Karpas-422 (cell line): ENCODE data around the gene NSMCE1. TPM values are rescaled to one million over a fixed set of nuclear protein-coding genes. Genes with fewer than 3 reads are reported as not detected.

Source experiments
- DNase-seq: peaks from one replicate; pipeline ENCODE4 v3.0.0-alpha.2; 2015
- H2AFZ ChIP-seq: fragments of 200-600 bp; sonication (generic); 2 replicates; pipeline ENCODE4 v1.6.1; 2014; ENCODE audit warnings: antibody characterized with exemption, low read length, mixed read lengths
- H3K27ac ChIP-seq: fragments of 200-600 bp; sonication (generic); 2 replicates; pipeline ENCODE4 v1.5.1; 2014; ENCODE audit warnings: mild to moderate bottlenecking, low read length, moderate library complexity
- H3K27me3 ChIP-seq: fragments of 200-600 bp; sonication (generic); 2 replicates; pipeline ENCODE4 v1.6.1; 2014; ENCODE audit warnings: low read length, mixed read lengths
- H3K36me3 ChIP-seq: fragments of 200-600 bp; sonication (generic); 2 replicates; pipeline ENCODE4 v1.6.1; 2014; ENCODE audit warnings: low read length, mixed read lengths; ENCODE audit not compliant: insufficient read depth
- H3K4me1 ChIP-seq: fragments of 200-600 bp; sonication (generic); 2 replicates; pipeline ENCODE4 v1.6.1; 2014; ENCODE audit warnings: mild to moderate bottlenecking, low read length, mixed read lengths
- H3K4me2 ChIP-seq: fragments of 200-600 bp; sonication (generic); 2 replicates; pipeline ENCODE4 v1.6.1; 2014; ENCODE audit warnings: low read length, low read depth, mild to moderate bottlenecking; ENCODE audit not compliant: poor library complexity, severe bottlenecking
- H3K4me3 ChIP-seq: fragments of 200-600 bp; sonication (generic); 2 replicates; pipeline ENCODE4 v1.5.1; 2014; ENCODE audit warnings: mild to moderate bottlenecking, antibody characterized with exemption, low read length, mixed read lengths
- H3K79me2 ChIP-seq: fragments of 200-600 bp; sonication (generic); 2 replicates; pipeline ENCODE4 v1.6.1; 2014; ENCODE audit warnings: mild to moderate bottlenecking, low read length, mixed read lengths
- H3K9ac ChIP-seq: fragments of 200-600 bp; sonication (generic); 2 replicates; pipeline ENCODE4 v1.6.0; 2014; ENCODE audit warnings: low read length
- H3K9me2 ChIP-seq: fragments of 200-600 bp; sonication (generic), shearing (Covaris generic); replicated peaks from 2 replicates; pipeline ENCODE4 v1.6.0; 2014; ENCODE audit warnings: mild to moderate bottlenecking, low read length, moderate library complexity; ENCODE audit not compliant: insufficient read depth
- H3K9me3 ChIP-seq: fragments of 300-700, 200-600 bp; sonication (generic); 2 replicates; pipeline ENCODE4 v1.6.1; 2014; ENCODE audit warnings: low read length, mixed read lengths
- H4K20me1 ChIP-seq: fragments of 200-600 bp; sonication (generic); 2 replicates; pipeline ENCODE4 v1.6.1; 2014; ENCODE audit warnings: mild to moderate bottlenecking, antibody characterized with exemption, low read length, low read depth; ENCODE audit not compliant: insufficient read depth
- total RNA-seq: library from RNA; depleted of rRNA; stranded (reverse); fragments of >200 nt; shearing (Covaris generic); gene quantifications from 2 replicates; pipeline ENCODE4 v1.2.3, GENCODE V29; 2014; ENCODE audit warnings: low replicate concordance

Gene NSMCE1
- total RNA-seq, 1 experiment from 2014 or later = 77.8 TPM

DNA sequence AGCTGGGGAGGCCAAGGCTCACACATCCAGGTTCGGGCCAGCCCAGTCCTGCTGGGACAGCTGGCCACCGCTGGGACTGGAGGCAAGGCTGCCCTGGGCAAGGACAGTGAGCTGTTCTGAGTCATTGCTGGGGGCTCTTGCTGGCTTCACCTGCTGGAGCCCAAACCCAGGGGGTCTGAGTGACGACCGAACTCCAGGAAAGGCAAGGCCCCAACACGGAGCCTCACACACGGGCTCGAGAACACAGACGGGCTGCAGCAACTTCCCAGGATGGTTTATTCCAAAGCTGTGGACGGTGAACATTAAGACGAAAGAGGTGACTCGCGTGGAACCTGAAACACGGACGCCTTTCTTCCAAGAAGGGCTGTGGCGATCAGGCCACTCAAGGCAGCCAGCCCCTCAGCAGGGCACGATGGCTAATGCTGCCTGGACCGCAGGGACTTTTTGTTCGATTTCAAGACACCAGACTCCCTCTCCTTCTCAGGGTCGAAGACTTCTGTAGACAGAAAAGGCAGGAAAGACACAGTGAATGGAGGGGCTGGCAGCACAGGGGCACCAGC lies 43.8 kb downstream of the NSMCE1 start:
- no peaks in the 10 kb centered on the region for H3K36me3 ChIP-seq
- H3K9me3 ChIP-seq = no peaks in the 10 kb centered on the region
- H3K27ac ChIP-seq = no peak overlapping the region
- H2AFZ ChIP-seq = no peak overlapping the region
- no peak for DNase-seq
- H3K4me1 ChIP-seq = no peaks in the 10 kb centered on the region
- H4K20me1 ChIP-seq = no peaks in the 10 kb centered on the region
- no peak overlapping the region for H3K9ac ChIP-seq
- H3K4me2 ChIP-seq = no peak overlapping the region
- H3K4me3 ChIP-seq = no peak overlapping the region
- H3K9me2 ChIP-seq = no peaks in the 10 kb centered on the region
- no peaks in the 10 kb centered on the region for H3K79me2 ChIP-seq
- H3K27me3 ChIP-seq = no peaks in the 10 kb centered on the region

- H3K9me2 ChIP-seq = no peaks in the 10 kb centered on the region
- H2AFZ ChIP-seq = no peak overlapping the region
- H3K4me1 ChIP-seq = no peaks in the 10 kb centered on the region
- H3K9ac ChIP-seq = no peak overlapping the region
- DNase-seq = no peak
- no peaks in the 10 kb centered on the region for H3K9me3 ChIP-seq
- H3K36me3 ChIP-seq = no peaks in the 10 kb centered on the region
- no peak overlapping the region for H3K4me2 ChIP-seq
- no peaks in the 10 kb centered on the region for H3K79me2 ChIP-seq
- no peak overlapping the region for H3K27ac ChIP-seq
- H3K4me3 ChIP-seq = no peak overlapping the region
- H4K20me1 ChIP-seq = no peaks in the 10 kb centered on the region
- H3K27me3 ChIP-seq = no peaks in the 10 kb centered on the region
These were observed 44.3 kb downstream of the NSMCE1 start for GRCh38 chr16:27224271-27224737.

- H3K27me3 ChIP-seq = no peaks in the 10 kb centered on the region
- H3K27ac ChIP-seq = no peak overlapping the region
- no peaks in the 10 kb centered on the region for H3K9me3 ChIP-seq
- H3K79me2 ChIP-seq = no peaks in the 10 kb centered on the region
- H3K4me2 ChIP-seq = no peak overlapping the region
- no peak overlapping the region for H3K9ac ChIP-seq
- H3K9me2 ChIP-seq = no peaks in the 10 kb centered on the region
- H3K4me3 ChIP-seq = no peak overlapping the region
- H4K20me1 ChIP-seq = no peaks in the 10 kb centered on the region
- no peaks in the 10 kb centered on the region for H3K4me1 ChIP-seq
- no peak for DNase-seq
- H2AFZ ChIP-seq = no peak overlapping the region
- no peaks in the 10 kb centered on the region for H3K36me3 ChIP-seq
These were observed 44.9 kb downstream of the NSMCE1 start for GRCh38 chr16:27223701-27224100.

DNA sequence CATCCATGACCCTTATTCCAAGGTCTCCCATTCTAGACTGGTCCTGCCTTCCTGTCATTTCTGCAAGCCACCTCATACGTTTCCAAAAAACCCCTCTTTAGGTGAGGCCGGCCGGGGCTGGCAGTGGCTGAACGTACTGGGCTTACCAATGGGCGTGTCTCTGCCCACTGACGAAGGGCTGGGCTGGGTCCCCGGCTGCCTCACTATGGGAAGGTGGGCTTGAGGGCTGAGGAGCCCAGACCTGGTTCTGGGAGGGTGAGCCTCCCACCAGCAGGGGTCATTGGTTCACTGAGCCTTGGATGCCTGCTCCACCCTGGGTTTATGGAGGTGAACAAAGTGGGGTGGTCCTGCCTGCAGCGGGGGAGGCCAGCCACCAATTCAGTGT lies 45.4 kb downstream of the NSMCE1 start:
- Histone ChIP-seq H3K9me2 (no peaks in the 10 kb centered on the region), H3K4me2 (no peak overlapping the region), H3K4me3 (no peak overlapping the region), H3K27ac (no peak overlapping the region), H3K36me3 (no peaks in the 10 kb centered on the region), H4K20me1 (no peaks in the 10 kb centered on the region), H3K79me2 (no peaks in the 10 kb centered on the region), H3K27me3 (no peaks in the 10 kb centered on the region), H2AFZ (no peak overlapping the region), H3K9ac (no peak overlapping the region), H3K4me1 (no peaks in the 10 kb centered on the region), H3K9me3 (no peaks in the 10 kb centered on the region)
- DNase-seq = no peak

GRCh38 chr16:27222249-27223225 lies 46.0 kb downstream of the NSMCE1 start:
- no peak overlapping the region for H3K4me3 ChIP-seq
- H3K4me2 ChIP-seq = no peak overlapping the region
- no peaks in the 10 kb centered on the region for H3K27me3 ChIP-seq
- H3K36me3 ChIP-seq = no peaks in the 10 kb centered on the region
- H4K20me1 ChIP-seq = no peaks in the 10 kb centered on the region
- no peak overlapping the region for H3K9ac ChIP-seq
- H3K4me1 ChIP-seq = no peaks in the 10 kb centered on the region
- no peaks in the 10 kb centered on the region for H3K9me2 ChIP-seq
- no peak for DNase-seq
- H3K79me2 ChIP-seq = no peaks in the 10 kb centered on the region
- no peak overlapping the region for H3K27ac ChIP-seq
- H3K9me3 ChIP-seq = no peaks in the 10 kb centered on the region
- no peak overlapping the region for H2AFZ ChIP-seq

- Histone ChIP-seq H3K4me2 (no peak overlapping the region), H3K4me3 (no peak overlapping the region), H4K20me1 (no peaks in the 10 kb centered on the region), H3K9me2 (no peaks in the 10 kb centered on the region), H3K9me3 (no peaks in the 10 kb centered on the region), H3K27ac (no peak overlapping the region), H3K9ac (no peak overlapping the region), H3K27me3 (no peaks in the 10 kb centered on the region), H3K79me2 (no peaks in the 10 kb centered on the region), H3K4me1 (no peaks in the 10 kb centered on the region), H2AFZ (no peak overlapping the region), H3K36me3 (no peaks in the 10 kb centered on the region)
- DNase-seq = no peak
These were observed 46.9 kb downstream of the NSMCE1 start for GRCh38 chr16:27221576-27222248.

DNA sequence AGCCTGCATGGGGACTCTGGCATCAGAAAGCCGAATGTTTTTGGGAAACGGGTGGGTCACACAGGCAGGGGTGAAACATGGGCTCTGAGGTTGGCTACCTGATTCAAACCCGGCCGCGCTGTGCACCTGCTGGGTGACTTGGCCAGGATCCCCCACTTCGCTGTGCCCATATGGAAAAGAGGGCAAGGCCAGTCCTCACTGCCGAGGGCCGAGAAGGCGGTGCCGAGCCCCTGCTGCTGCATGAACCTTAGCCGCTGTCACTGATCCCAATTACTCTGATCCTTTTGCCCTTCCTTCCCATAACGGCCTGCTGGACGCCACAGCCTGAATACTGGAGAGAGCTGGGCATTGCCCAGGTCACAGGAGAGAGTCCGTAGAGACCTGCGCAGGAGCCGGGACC lies 47.6 kb downstream of the NSMCE1 start:
- Histone ChIP-seq H3K4me2 (no peak overlapping the region), H3K9me3 (no peaks in the 10 kb centered on the region), H4K20me1 (no peaks in the 10 kb centered on the region), H3K27ac (no peak overlapping the region), H3K9me2 (no peaks in the 10 kb centered on the region), H3K4me1 (no peaks in the 10 kb centered on the region), H3K9ac (no peak overlapping the region), H2AFZ (no peak overlapping the region), H3K36me3 (no peaks in the 10 kb centered on the region), H3K79me2 (no peaks in the 10 kb centered on the region), H3K27me3 (no peaks in the 10 kb centered on the region), H3K4me3 (no peak overlapping the region)
- DNase-seq = no peak

GRCh38 chr16:27220527-27220926 lies 48.0 kb downstream of the NSMCE1 start:
- Histone ChIP-seq H2AFZ (no peak overlapping the region), H3K4me2 (no peak overlapping the region), H3K27me3 (no peaks in the 10 kb centered on the region), H3K79me2 (no peaks in the 10 kb centered on the region), H3K27ac (no peak overlapping the region), H3K4me1 (no peaks in the 10 kb centered on the region), H3K36me3 (no peaks in the 10 kb centered on the region), H3K9me2 (no peaks in the 10 kb centered on the region), H3K4me3 (no peak overlapping the region), H3K9me3 (no peaks in the 10 kb centered on the region), H3K9ac (no peak overlapping the region), H4K20me1 (no peaks in the 10 kb centered on the region)
- no peak for DNase-seq
